Bronchial epithelial cell (primary cell): ENCODE results near the gene C10orf105. TPM values are rescaled to one million over a fixed set of nuclear protein-coding genes. Genes with fewer than 3 reads are reported as not detected.

Source experiments
- DNase-seq: peaks from one replicate; pipeline ENCODE4 v3.0.0-alpha.2; 2010; ENCODE audit warnings: low read depth
- FAIRE-seq: peaks from 2 replicates; lab custom pipeline; 2011; peaks lifted over from hg19 to GRCh38; lab: Jason Lieb, UNC
- H3K27me3 ChIP-seq: 2 replicates; pipeline ENCODE4 v1.5.1; 2011; ENCODE audit warnings: low read length; ENCODE audit not compliant: control insufficient read depth, insufficient read depth
- H3K36me3 ChIP-seq: 2 replicates; pipeline ENCODE4 v1.5.1; 2011; ENCODE audit warnings: low read length; ENCODE audit not compliant: control insufficient read depth, insufficient read depth
- H3K4me3 ChIP-seq: 2 replicates; pipeline ENCODE4 v1.5.1; 2011; ENCODE audit warnings: mild to moderate bottlenecking, low read depth, low read length, control low read depth
- CTCF ChIP-seq: IDR thresholded peaks from 2 replicates; pipeline ENCODE4 v1.5.1; 2011; ENCODE audit warnings: mild to moderate bottlenecking, moderate library complexity, low read length, control low read depth, inconsistent platforms; ENCODE audit not compliant: insufficient read depth, severe bottlenecking
- total RNA-seq: library from RNA; depleted of rRNA; stranded (reverse); fragments of >200 nt; gene quantifications from 2 replicates; pipeline ENCODE4 v1.2.1, GENCODE V29; 2014

C10orf105 gene
- total RNA-seq, 1 donor from 2014 or later: not detected

- DNase-seq (peak; percentile 21), FAIRE-seq (no peak)
- no peak overlapping the region for H3K4me3 ChIP-seq
- H3K36me3 ChIP-seq: no peaks in the 10 kb centered on the region
- no peak for TF ChIP-seq CTCF
- H3K27me3 ChIP-seq: no peaks in the 10 kb centered on the region
These were observed 8.5 kb upstream of the C10orf105 start for GRCh38 chr10:71727738-71728737.

GRCh38 chr10:71727105-71727737 is 7.6 kb upstream of the C10orf105 start:
- no peak for TF ChIP-seq CTCF
- FAIRE-seq (peak; percentile 50), DNase-seq (no peak)

DNA sequence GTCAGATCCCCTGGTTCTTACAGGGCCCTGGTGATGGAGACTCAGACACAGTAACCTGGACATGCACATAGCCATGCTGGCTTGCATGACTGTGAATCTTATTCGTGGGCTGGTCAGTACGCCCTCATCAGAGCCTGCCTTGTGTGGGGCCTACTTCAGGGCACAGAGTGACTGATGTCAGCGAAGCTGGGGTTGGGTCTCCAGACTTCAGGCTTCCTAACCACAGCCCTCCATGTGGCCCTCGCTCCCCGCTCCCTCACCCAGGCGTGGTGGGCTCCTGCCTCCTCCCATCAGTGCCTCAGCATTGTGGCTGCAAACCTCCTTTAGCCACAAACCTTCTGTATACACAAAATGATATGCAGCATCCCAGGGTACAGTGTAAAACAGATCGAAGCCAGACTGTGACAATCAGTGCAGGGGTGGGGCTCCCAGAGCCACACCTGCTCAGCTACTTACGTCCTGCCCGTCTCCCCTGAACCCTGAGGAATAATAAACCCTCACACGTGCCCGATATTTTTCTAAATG is 7.1 kb upstream of the C10orf105 start:
- Histone ChIP-seq H3K36me3 (no peaks in the 10 kb centered on the region), H3K4me3 (no peak overlapping the region), H3K27me3 (no peaks in the 10 kb centered on the region)
- no peak for TF ChIP-seq CTCF
- DNase-seq: no peak
- FAIRE-seq: no peak

More at GRCh38 chr10:71727105-71727737, 7.6 kb upstream of the C10orf105 start:
- H3K27me3 ChIP-seq: no peaks in the 10 kb centered on the region
- H3K36me3 ChIP-seq: no peaks in the 10 kb centered on the region
- no peak overlapping the region for H3K4me3 ChIP-seq

- FAIRE-seq (no peak), DNase-seq (peak; percentile 55)
- Histone ChIP-seq H3K36me3 (no peaks in the 10 kb centered on the region), H3K27me3 (no peaks in the 10 kb centered on the region), H3K4me3 (no peak overlapping the region)
- TF ChIP-seq CTCF: peak; percentile 39
These were observed 6.5 kb upstream of the C10orf105 start for GRCh38 chr10:71725998-71726579.

DNA sequence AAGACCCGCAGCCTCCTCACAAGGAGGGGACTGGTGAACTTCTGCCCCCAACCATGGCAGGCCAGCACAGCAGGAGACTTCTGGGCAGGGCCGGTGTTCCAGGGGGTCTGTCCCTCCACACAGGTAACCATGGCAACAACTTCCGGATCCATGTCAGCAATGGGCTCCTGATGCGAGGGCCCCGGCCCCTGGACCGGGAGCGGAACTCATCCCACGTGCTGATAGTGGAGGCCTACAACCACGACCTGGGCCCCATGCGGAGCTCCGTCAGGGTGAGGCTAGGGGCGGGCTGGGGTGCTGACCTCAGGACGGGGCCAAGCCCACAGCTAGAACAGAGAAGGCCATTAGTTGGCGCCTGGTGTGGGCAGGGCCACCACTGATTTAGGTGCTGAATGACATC is 5.7 kb upstream of the C10orf105 start:
- no peak overlapping the region for H3K4me3 ChIP-seq
- H3K36me3 ChIP-seq: no peaks in the 10 kb centered on the region
- FAIRE-seq: no peak
- no peak for DNase-seq
- H3K27me3 ChIP-seq: no peaks in the 10 kb centered on the region
- TF ChIP-seq CTCF: no peak
